ENCODE data around the gene SOX15. TPM values are rescaled to one million over a fixed set of nuclear protein-coding genes. Genes with fewer than 3 reads are reported as not detected.

The SOX15 gene
- total RNA-seq, 1 experiment from 2014 or later: 0.33 TPM

DNA sequence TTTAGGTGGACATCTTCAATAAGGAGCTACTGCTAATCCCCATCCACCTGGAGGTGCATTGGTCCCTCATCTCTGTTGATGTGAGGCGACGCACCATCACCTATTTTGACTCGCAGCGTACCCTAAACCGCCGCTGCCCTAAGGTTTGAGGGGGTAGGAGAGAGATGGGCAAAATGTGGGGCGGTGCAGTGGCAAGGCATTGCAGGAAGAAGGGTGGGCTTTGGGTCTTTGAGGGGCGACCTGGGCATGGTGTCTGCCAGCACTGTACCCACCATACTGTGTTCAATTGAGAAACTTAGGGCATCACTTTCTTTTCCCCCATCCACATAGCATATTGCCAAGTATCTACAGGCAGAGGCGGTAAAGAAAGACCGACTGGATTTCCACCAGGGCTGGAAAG is 19.5 kb downstream of the SOX15 start:
- Histone ChIP-seq H3K27ac (ENCODE audit: low read length) (0 out of 2 replicates have a peak overlapping the region, but pooled peaks have one; percentile 12), H3K27me3 (ENCODE audit: control insufficient read depth, insufficient read depth, low read length) (no peaks in the 10 kb centered on the region), H3K36me3 (ENCODE audit: control insufficient read depth, insufficient read depth, low read length) (peaks cover 18% of the 10 kb centered on the region), H3K4me1 (ENCODE audit: control insufficient read depth, insufficient read depth, low read length) (peaks cover 10% of the 10 kb centered on the region), H3K4me3 (ENCODE audit: low read depth in 2 of 2, low read length in 2 of 2) (no peak overlapping the region), H3K9me3 (ENCODE audit: control insufficient read depth, insufficient read depth, low read depth, low read length) (no peaks in the 10 kb centered on the region)
- no peak for DNase-seq (ENCODE audit: low read depth, low spot score)
- ATAC-seq: no peak
- BruUV-seq (replicated peaks): no TSS peak
- intact Hi-C loops (cut with micrococcal nuclease; ENCODE audit: unreplicated experiment): no loop called here
- ChIA-PET CTCF (no interaction called here), POLR2A (no interaction called here)
- no peak for TF ChIP-seq SIN3A (IDR thresholded peaks at IDR 0.05; ENCODE audit: borderline replicate concordance, insufficient read depth, low read depth, low read length)
- TF ChIP-seq, protein P1, sequence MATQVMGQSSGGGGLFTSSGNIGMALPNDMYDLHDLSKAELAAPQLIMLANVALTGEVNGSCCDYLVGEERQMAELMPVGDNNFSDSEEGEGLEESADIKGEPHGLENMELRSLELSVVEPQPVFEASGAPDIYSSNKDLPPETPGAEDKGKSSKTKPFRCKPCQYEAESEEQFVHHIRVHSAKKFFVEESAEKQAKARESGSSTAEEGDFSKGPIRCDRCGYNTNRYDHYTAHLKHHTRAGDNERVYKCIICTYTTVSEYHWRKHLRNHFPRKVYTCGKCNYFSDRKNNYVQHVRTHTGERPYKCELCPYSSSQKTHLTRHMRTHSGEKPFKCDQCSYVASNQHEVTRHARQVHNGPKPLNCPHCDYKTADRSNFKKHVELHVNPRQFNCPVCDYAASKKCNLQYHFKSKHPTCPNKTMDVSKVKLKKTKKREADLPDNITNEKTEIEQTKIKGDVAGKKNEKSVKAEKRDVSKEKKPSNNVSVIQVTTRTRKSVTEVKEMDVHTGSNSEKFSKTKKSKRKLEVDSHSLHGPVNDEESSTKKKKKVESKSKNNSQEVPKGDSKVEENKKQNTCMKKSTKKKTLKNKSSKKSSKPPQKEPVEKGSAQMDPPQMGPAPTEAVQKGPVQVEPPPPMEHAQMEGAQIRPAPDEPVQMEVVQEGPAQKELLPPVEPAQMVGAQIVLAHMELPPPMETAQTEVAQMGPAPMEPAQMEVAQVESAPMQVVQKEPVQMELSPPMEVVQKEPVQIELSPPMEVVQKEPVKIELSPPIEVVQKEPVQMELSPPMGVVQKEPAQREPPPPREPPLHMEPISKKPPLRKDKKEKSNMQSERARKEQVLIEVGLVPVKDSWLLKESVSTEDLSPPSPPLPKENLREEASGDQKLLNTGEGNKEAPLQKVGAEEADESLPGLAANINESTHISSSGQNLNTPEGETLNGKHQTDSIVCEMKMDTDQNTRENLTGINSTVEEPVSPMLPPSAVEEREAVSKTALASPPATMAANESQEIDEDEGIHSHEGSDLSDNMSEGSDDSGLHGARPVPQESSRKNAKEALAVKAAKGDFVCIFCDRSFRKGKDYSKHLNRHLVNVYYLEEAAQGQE (IDR thresholded peaks at IDR 0.05; ENCODE audit: insufficient read depth in 1 of 2, low read depth in 2 of 2, low read length in 1 of 2): no peak
- no peak for TF ChIP-seq TCF7L2 (IDR thresholded peaks at IDR 0.05; ENCODE audit: low read depth, low read length)
- TF ChIP-seq POLR2AphosphoS5 (IDR thresholded peaks at IDR 0.05; ENCODE audit: low read depth, low read length): no peak
- TF ChIP-seq, protein P2, sequence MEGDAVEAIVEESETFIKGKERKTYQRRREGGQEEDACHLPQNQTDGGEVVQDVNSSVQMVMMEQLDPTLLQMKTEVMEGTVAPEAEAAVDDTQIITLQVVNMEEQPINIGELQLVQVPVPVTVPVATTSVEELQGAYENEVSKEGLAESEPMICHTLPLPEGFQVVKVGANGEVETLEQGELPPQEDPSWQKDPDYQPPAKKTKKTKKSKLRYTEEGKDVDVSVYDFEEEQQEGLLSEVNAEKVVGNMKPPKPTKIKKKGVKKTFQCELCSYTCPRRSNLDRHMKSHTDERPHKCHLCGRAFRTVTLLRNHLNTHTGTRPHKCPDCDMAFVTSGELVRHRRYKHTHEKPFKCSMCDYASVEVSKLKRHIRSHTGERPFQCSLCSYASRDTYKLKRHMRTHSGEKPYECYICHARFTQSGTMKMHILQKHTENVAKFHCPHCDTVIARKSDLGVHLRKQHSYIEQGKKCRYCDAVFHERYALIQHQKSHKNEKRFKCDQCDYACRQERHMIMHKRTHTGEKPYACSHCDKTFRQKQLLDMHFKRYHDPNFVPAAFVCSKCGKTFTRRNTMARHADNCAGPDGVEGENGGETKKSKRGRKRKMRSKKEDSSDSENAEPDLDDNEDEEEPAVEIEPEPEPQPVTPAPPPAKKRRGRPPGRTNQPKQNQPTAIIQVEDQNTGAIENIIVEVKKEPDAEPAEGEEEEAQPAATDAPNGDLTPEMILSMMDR (IDR thresholded peaks at IDR 0.05): no peak
- in situ Hi-C loops (cut with HindIII; ENCODE audit: low pct_unique_long_range_greater_than_20kb, low sequenced_read_pairs): no loop called here

DNA sequence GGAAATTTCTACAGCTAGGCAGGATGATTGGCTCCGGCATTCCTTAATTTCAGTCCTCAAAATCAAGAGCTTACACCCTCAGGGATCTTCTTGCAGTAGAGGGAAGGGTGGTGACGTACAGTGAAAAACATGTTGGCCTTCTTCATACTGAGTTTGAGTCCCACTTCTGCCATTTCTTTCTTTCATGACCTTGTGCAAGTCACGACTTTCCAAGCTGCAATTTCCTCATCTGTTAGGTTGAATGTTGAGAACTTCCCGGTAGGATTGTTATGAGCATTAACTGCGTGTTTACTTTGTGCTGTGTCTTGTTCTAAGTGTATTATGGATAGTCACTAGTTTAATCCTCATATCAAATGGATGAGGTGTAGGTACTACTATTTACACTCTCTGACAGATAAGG is 20.3 kb downstream of the SOX15 start:
- Histone ChIP-seq H3K4me1 (ENCODE audit: control insufficient read depth, insufficient read depth, low read length) (peaks cover 6% of the 10 kb centered on the region), H3K4me3 (ENCODE audit: low read depth in 2 of 2, low read length in 2 of 2) (no peak overlapping the region), H3K9me3 (ENCODE audit: control insufficient read depth, insufficient read depth, low read depth, low read length) (no peaks in the 10 kb centered on the region), H3K27ac (ENCODE audit: low read length) (no peak overlapping the region), H3K36me3 (ENCODE audit: control insufficient read depth, insufficient read depth, low read length) (peaks cover 10% of the 10 kb centered on the region), H3K27me3 (ENCODE audit: control insufficient read depth, insufficient read depth, low read length) (no peaks in the 10 kb centered on the region)
- no peak for DNase-seq (ENCODE audit: low read depth, low spot score)
- in situ Hi-C loops (cut with HindIII; ENCODE audit: low pct_unique_long_range_greater_than_20kb, low sequenced_read_pairs): no loop called here
- TF ChIP-seq SIN3A (IDR thresholded peaks at IDR 0.05; ENCODE audit: borderline replicate concordance, insufficient read depth, low read depth, low read length) (no peak), POLR2AphosphoS5 (IDR thresholded peaks at IDR 0.05; ENCODE audit: low read depth, low read length) (no peak)
- TF ChIP-seq, protein P1 (IDR thresholded peaks at IDR 0.05; ENCODE audit: insufficient read depth in 1 of 2, low read depth in 2 of 2, low read length in 1 of 2): no peak
- ChIA-PET POLR2A (no interaction called here), CTCF (no interaction called here)
- ATAC-seq: no peak
- intact Hi-C loops (cut with micrococcal nuclease; ENCODE audit: unreplicated experiment): no loop called here
- no TSS peak for BruUV-seq (replicated peaks)
